Activated CD8-positive, alpha-beta memory T cell treated with anti-CD3 and anti-CD28 coated beads for 1 hour (primary cell): ENCODE results near the gene MKLN1.
"Not testable (repeated sequence)": the region's sequence is repeated elsewhere in the genome, so short reads cannot be mapped to it uniquely, and the experiment has no call there.

ENCODE experiments used
- DNase-seq, 2 donors: peaks; one replicate each; pipeline ENCODE4 v3.0.0-alpha.2; 2020; ENCODE audit warnings: low read depth in 1 of 2; ENCODE audit errors: extremely low read depth in 1 of 2

MKLN1 gene

DNA sequence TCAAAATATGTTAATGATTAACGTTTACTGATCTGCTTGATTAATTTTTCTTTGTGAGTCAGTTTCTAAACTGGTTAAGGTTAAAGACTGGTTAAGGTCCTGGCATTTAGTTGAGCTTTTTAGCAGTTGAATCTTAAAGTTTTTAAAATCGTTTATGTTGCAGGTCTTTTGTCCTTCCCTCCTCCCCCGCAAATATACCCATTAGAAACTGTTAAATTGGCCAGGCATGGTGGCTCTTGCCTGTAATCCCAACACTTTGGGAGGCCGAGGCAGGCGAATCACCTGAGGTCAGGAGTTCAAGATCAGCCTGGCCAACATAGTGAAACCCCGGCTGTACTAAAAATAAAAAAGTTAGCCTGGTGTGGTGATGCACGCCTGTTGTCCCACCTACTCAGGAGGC lies 127.9 kb downstream of the MKLN1 start:
- DNase-seq = no peak

DNA sequence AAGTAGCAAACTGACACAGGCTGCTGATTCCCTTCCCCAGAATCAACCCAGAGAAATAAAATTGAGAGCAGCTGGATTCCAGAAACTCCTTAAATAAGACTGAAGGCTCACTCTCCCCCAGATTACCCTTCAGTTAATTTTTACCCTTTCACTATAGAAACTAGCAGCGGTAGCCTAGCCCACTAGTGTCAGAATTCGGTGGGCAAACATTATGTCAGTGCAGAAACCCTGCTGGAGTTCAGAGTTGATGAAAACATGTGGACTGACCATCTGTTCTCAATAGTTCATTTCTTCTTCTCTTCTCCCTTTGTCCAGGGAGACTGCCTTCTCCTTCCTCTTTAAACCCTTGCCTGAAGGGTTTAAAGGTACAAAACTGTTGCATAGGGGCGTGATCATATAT lies 128.7 kb downstream of the MKLN1 start:
- no peak for DNase-seq

DNA sequence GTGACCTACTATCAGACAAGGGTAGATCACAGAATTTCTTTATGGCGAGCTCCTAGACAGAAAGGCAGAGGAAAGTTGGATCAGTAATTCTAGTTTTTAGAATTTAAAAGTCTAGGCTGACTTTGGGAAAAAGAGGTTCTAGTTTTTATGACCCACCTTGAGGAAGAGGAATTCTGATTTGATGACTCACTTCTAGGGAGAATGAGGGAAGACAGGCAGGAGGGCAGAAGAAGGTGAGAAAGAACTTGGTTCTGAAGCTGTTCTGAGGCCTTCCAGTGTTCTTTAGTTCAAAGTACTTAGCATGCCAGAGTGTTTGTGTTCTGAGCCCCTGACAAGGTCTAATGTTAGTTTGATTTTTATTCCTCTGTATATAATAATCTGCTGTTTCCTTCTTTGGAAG lies 131.6 kb downstream of the MKLN1 start:
- DNase-seq = no peak

DNA sequence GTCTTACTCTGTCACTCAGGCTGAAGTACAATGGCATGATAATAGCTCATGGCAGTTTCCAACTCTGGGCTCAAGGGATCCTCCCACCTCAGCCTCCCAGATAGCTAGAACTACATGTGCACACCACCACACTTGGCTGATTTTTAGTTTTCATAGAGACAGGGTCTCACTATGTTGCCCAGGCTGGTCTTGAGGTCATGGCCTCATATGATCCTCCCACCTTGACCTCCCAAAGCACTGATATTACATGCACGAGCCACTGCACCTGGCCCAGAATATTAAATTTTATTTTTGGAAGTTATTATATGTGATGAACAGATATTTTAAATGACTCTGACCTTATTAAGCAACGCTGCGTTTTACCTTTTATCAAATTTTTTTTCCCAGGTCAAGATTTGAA lies 134.4 kb downstream of the MKLN1 start:
- no peak for DNase-seq

DNA sequence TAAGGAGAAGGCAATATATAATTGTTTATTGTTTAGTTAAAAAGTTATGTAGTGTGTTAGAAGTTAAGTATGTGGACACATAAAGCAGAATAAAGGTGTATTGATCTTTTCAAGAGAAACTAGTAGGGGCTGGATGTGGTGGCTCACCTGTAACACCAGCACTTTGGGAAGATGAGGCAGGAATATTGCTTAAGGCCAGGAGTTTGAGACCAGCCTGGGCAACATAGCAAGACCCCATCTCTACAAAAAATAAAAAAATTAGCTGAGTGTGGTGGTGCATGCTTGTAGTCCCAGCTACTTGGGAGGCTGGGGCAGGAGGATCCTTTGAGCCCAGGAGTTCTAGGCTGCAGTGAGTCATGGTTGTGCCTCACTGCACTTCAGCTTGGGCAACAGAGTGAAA lies 135.0 kb downstream of the MKLN1 start:
- not testable (repeated sequence) for DNase-seq

DNA sequence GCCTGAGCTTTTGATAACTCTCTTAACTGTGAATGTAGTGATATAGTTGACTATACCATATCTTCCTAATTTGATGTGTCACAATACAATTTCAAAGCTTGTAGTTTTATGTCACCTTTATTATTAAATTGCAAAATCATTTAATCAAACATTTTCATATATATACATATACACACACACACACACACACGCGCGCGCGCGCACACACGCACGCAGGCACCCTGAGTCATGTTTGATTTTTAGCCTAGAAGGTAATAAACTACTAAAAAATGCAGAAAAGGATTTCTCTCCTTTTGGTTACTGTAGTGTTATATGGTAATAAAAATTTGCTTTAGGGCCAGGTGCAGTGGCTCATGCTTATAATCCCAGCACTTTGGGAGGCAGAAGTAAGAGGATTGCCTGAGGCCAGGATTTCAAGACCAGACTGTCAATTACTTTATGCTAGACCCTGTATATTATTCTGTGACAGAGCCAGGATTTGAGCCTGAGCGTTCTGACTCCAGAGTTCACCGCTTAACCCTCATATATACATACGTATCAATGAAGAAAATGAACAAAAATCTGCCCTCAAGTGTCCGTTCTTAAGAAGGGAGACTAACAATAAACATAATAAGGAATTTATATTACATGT lies 139.2 kb downstream of the MKLN1 start:
- DNase-seq = no peak

DNA sequence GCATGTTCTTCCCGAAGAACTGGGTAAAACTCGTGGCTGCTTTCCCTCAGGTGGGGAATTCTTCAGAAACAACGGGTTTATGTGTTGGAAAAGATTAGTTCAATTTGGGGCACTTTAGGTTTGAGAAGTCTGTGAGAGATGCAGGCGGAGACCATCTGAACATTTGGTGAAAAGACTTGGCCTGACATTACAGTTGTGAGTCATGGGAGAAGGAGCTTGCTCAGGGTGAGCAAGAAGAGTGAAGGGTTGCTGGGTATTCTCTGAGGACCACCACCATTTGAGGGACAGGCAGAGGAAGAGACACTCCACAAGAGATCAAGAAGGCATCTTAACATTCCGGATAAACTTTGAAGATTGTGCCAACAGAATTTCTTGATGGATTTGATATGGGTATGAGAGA lies 140.1 kb downstream of the MKLN1 start:
- no peak for DNase-seq

DNA sequence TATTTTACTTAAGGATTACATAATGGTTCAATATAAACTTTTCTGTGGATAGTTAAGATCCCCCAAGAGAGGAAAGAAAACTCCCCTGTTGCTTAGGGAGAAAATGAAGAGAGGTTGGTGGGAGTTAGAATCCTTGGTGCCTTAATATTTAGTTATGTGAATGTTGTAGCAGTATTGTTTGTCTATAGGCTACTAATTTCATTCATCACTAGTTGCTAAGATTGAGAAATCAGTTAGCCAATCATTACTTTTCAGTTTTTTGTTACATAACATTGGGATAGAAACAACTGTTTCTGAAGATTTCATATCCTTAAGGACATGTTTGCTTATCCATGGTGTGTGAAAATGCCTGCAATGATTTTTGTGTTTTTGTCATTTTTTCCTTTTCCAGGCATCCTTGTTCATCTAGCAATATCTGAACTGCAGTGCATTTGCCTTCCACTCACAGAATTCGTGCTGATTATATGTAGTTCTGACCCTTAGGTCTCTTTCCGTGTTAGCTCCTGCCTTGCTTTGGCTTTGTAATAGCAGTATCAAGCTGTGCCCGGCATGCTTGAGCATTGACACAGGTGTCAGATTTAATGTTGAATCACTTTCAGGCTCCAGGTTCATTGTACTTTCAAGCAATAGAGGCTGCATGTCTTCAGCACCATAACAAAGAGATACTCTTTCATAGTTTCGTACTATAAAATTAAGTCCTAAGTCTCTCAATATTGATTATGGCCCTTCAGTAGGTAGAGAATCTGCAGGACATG lies 143.8 kb downstream of the MKLN1 start:
- DNase-seq = no peak

DNA sequence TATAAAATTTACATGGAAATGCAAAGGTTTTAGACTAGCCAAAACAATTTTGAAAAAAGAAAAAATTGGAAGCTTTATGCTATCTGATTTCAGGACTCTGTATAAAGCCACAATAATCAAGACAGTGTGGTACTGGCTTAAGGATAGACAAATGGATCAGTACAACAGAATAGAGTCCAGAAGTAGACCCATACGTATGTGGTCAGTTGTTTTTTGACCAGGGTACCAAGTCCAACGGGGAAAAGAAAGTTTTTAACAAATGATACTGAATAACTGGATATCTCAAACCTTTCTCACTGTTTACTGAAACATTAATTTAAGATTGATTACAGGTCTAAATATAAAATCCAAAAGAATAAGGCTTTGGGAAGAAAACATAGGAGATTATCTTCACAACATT lies 149.1 kb downstream of the MKLN1 start:
- no peak for DNase-seq

DNA sequence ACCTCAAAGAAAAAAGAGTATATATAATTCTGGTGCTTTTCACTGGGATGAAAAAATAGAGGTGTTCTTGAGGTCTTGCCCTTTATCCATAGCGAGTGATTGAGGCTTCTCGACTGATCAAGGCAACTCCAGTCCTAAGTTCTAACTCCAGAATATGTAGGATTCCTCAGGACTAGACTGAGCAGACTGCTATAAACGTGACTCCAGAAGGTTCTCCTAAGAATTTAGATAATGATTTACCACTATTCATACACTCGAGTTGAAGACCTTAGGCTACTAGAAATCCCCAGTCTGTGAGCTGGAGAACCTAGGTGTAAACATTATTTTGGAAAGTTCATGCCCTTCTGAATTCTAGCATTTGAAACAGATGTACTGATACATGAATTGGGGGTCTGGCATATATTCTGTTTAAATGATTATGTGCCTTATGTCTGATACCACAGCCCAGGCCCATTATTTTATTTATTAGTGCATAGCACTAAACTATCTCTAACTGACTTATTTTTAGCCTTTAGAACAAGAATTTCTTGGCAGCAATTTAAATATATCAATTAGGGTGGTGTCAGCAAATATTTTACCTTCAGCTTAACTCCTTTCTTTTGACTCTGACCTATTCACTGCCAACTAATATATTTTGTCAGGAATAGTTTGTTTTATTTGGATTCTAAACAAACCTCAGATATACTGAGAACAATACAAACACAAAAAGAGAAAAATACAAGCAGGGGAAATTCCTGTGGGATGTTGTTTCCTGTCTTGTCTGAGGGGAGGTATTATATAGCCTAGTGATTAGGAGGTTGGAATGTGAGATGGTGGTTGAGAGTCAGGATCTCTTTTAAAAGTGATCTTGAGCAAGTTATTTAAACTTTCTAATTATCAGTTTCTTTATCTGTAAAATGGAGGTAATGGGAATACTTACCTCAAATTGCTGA lies 153.0 kb downstream of the MKLN1 start:
- DNase-seq = no peak

DNA sequence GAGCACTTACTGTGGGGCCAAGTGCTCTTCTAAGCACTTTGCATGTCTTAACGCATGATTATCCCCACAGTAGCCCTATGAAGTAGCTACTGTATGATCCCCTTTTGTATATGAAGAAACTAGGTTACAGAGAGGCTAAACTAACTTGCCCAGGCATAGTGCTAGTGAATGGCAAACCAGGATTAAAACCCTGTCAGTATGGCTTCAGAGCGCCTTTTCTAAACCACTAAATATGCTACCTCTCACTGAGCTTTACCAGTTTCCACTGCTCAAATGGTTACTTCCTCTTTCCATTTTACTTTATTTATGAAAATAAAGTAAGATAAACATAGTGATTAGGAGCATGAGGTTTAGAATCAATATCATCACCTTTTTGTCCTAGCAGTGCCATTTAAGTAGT lies 155.1 kb downstream of the MKLN1 start:
- no peak for DNase-seq

DNA sequence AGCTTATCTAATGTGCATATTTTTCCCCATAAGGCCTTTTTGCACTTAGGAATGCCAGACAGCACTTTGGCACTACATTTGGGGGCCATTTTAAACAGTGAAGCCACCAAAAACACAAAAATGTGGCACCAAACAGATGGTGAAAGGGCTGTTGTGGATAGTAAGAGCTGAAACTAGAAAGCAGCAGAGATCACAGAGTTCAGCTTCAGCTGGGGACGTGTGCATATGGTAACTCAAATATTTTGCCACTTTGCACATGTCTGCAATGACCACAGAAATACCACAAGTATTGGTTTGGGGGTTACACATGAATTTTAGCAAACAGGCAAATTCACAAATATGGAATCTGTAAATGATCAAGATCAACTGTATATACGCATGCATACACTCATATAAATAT lies 155.9 kb downstream of the MKLN1 start:
- no peak for DNase-seq

DNA sequence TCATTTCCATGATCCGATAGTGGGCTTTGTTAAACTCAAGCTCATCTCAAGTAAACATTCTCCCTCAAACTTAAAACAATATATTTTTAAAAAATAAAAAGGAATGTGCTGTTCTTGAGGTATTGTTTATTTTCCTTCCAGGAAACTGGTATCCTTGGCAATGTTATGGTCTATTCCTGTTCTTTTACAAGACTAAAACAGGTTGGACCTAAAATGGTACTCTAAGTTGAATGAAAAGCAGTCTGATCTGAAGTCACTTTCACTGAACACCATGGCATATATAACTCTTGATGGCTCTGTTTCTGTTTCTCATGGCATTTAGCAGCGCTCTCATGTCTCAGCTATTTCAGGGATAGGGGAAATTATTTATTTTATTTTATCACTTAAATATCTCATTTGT lies 158.7 kb downstream of the MKLN1 start:
- no peak for DNase-seq

DNA sequence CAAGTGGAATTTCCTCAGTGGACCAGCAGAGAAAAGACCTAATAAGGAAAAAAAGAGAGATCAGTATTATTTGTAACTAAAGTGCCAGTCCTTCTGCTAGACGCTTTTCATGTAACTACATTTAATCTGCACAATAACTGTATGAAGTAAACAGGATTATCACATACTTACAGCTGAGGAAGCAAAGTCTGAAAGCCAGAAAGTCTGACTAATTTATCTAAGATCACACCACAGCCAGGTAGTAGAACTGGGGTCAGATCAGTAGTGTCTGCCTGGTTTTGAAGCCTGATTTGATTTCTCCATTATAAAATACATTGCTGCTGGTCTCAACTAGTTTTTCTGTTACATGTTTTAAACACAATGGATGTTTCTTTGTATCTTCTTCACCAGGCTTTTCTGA lies 159.5 kb downstream of the MKLN1 start:
- DNase-seq = no peak

DNA sequence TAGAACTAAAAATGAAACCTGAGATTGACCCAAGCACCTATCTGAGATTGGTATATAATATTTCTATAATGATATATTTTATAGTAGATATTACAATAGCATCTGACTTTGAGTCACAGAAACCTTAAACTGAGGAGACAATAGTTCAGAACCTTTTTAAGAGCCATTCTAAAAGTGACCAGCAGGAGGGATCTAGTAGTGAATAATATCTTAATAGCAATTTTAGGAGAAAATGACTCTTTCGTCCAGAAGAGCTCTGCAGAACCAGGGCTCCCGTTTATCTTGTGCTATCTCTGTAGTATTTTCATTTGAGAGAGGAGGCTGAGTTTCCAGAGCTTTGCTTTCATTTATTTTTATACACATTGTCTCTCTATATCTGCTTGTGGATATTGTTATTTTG lies 160.7 kb downstream of the MKLN1 start:
- no peak for DNase-seq

DNA sequence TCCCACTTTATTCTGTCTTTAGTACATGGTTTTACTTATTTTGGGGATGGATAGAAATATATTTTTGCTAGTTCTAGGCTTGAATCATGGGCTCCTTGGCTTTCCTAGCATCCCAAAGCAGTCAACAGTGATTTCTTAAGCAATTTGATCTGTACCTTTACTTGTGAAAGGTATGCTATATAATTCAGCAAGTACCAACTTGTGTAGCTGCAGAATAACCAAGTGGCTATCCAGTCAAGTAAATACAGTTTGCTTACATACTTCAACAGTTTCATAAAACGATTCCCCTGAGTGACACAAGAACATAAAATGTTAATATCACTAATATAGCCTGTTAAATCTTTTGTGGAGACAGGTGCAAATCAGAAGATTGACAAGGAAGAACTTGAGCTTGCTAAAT lies 161.5 kb downstream of the MKLN1 start:
- DNase-seq = no peak

DNA sequence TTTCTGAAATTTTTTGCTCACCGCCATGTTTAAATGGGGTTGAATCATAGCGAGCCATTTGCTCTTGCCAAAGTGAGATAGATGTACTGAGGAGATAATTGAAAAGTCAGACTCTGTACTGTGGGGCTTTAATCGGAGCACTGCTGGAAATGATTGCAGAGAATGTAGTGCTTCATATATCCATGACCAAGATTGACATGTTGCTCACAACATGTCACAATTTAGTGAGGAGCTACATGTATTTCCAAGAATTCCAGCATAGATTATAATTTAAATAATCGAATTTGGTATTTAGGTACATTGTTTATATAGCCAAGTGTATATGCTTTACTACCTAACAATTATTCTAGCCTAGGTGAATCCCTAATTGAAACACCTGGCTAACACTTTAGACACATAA lies 162.2 kb downstream of the MKLN1 start:
- DNase-seq = no peak

DNA sequence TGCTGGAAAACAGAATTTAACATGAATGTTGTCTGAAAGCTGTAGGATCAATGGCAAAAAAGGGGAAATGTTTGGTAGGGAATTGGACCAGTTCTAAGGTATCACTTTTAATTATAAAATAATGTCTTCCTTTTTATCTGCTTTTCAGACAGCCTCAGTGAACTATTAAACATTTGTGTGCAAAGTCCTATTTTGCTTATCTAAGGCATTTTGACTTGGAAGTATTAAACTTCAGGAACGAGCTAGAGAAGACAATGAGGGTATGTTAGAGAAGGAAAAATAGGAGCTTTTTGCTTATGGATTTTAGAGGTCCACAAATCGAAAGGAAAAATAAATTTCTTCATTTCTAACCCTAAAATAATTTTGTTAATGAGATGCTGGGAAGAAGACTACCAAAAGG lies 165.4 kb downstream of the MKLN1 start:
- DNase-seq = no peak

DNA sequence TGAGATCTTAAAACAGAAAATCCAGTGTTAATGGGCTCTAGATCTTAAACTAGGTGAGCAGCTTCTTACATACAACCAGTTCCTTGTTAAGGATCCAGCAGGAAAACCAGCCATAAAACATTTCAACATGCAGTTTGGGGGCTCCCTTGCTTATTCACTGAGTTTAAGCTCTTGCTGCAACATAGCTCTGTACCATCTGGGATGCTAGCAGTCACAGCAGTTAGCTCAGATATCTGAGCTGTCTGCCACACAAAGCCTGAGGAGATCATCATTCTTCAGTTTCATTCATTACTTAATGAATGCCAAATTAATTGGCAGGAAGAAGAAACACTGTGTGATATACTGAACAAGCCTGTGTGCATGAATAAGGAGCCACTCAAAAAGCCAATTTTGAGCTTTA lies 165.9 kb downstream of the MKLN1 start:
- DNase-seq = no peak

DNA sequence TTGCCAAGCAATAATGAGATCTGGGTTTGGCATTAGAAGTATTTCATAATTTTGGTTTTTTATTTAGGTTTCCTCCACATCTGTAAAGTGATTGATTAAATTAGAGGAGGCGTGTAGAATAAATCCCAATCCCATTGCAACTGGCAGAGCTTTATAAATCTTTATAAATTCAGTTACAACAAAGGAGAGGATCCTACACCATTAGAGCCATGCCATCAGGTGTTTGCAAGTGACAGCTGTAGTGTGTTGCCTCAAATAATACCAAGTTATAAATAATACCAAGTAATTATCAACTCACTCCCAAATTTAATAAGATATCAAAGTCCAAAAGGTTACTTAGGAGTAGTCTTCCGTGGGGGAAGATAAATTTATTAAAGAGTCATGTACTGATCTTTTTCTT lies 166.5 kb downstream of the MKLN1 start:
- DNase-seq = no peak

DNA sequence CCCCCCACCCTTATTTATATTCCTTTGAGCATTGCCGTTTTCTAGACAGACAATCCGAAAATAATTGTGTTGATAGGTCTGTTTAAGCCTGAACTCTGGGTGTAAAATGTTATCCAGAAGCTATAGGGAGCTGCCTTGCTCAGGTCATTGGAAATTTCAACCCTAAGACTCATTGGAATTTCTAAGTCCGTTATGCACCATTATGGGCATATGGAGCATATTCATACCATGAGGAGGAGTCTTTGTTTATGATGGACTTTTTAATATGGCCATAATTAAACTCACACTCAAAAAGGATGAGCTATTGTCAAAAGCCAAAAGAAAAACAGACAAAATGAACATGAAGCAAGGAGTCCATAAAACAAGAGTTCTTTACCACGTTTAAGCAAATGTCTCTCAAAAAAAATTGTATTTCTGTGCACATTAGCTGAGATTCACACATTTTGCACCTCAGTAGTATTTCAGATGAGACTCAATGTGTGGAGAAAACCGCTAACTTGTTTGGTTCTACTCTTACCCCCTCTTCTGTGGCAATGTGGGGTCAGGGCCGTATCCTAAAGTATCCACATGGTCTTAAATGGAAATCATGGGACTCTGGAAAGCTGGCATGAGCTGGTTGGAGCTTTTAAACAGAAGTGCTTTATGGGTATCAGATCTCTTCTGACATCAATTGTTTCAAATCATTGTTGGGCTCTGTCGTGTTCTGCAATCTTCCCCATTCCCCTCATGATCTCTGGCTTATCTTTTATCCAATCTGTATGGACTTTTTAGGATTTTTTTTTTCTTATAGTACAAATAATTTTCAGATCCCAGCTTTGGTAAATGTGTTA lies 168.2 kb downstream of the MKLN1 start:
- no peak for DNase-seq
